HG02610 (cell line): ENCODE measurements around the gene SLC5A8.

Experiments
- ATAC-seq: cut with Tn5 transposase; IDR thresholded peaks from one replicate; pipeline ENCODE4 v1.9.1; 2021; ENCODE audit warnings: mild to moderate bottlenecking, moderate library complexity; ENCODE audit not compliant: unreplicated experiment

The SLC5A8 gene

GRCh38 chr12:101209319-101210302 lies at the start of gene SLC5A8:
Gene SLC5A8, minus strand, starts transcription at chr12:101210238. Its CDS starts 390 bp downstream, at chr12:101209848.
- ATAC-seq, result no peak

- ATAC-seq, result no peak
Measured at GRCh38 chr12:101257357-101257756, 47.3 kb upstream of the SLC5A8 start.

- ATAC-seq, result no peak
Measured at GRCh38 chr12:101256266-101256665, 46.2 kb upstream of the SLC5A8 start.

- ATAC-seq, result no peak
Measured at GRCh38 chr12:101243616-101244015, 33.6 kb upstream of the SLC5A8 start.

- no peak for ATAC-seq
Measured at GRCh38 chr12:101243074-101243473, 33.0 kb upstream of the SLC5A8 start.

- no peak for ATAC-seq
Measured at GRCh38 chr12:101238800-101239329, 28.8 kb upstream of the SLC5A8 start.

- no peak for ATAC-seq
Measured at GRCh38 chr12:101238306-101238705, 28.3 kb upstream of the SLC5A8 start.

GRCh38 chr12:101235686-101236085 lies 25.6 kb upstream of the SLC5A8 start:
- ATAC-seq, result no peak

- ATAC-seq, result no peak
Measured at GRCh38 chr12:101231636-101232035, 21.6 kb upstream of the SLC5A8 start.

GRCh38 chr12:101230547-101230946 lies 20.5 kb upstream of the SLC5A8 start:
- ATAC-seq, result no peak

GRCh38 chr12:101229841-101230241 lies 19.8 kb upstream of the SLC5A8 start:
- no peak for ATAC-seq

GRCh38 chr12:101221301-101221700 lies 11.3 kb upstream of the SLC5A8 start:
- no peak for ATAC-seq

GRCh38 chr12:101216810-101217209 lies 6.8 kb upstream of the SLC5A8 start:
- no peak for ATAC-seq

- no peak for ATAC-seq
Measured at GRCh38 chr12:101207086-101207780, 2.8 kb downstream of the SLC5A8 start.

- ATAC-seq, result no peak
Measured at GRCh38 chr12:101204602-101205304, 5.3 kb downstream of the SLC5A8 start.

- ATAC-seq, result no peak
Measured at GRCh38 chr12:101200824-101201223, 9.2 kb downstream of the SLC5A8 start.

GRCh38 chr12:101200145-101200544 lies 9.9 kb downstream of the SLC5A8 start:
- no peak for ATAC-seq

GRCh38 chr12:101186291-101186690 lies 23.7 kb downstream of the SLC5A8 start:
- no peak for ATAC-seq

GRCh38 chr12:101181776-101182175 lies 28.3 kb downstream of the SLC5A8 start:
- ATAC-seq, result no peak

- ATAC-seq, result no peak
Measured at GRCh38 chr12:101174541-101174940, 35.5 kb downstream of the SLC5A8 start.

- ATAC-seq, result no peak
Measured at GRCh38 chr12:101173197-101173749, 36.8 kb downstream of the SLC5A8 start.
